DOHH2 (cell line): ENCODE results near the gene MBD6.

Experiments used
- CTCF ChIP-seq: fragments of 200-600 bp; sonication (generic); IDR thresholded peaks from one replicate; pipeline ENCODE4 v1.5.1; 2014; ENCODE audit warnings: antibody characterized with exemption, mild to moderate bottlenecking, low read depth, low read length; ENCODE audit not compliant: poor library complexity, severe bottlenecking
- EZH2phosphoT487 ChIP-seq: fragments of 200-600 bp; sonication (generic); IDR thresholded peaks from 2 replicates; pipeline ENCODE4 v1.6.1; 2017; ENCODE audit warnings: borderline replicate concordance, mild to moderate bottlenecking, antibody characterized with exemption, low read length, moderate library complexity, mixed read lengths

DNA sequence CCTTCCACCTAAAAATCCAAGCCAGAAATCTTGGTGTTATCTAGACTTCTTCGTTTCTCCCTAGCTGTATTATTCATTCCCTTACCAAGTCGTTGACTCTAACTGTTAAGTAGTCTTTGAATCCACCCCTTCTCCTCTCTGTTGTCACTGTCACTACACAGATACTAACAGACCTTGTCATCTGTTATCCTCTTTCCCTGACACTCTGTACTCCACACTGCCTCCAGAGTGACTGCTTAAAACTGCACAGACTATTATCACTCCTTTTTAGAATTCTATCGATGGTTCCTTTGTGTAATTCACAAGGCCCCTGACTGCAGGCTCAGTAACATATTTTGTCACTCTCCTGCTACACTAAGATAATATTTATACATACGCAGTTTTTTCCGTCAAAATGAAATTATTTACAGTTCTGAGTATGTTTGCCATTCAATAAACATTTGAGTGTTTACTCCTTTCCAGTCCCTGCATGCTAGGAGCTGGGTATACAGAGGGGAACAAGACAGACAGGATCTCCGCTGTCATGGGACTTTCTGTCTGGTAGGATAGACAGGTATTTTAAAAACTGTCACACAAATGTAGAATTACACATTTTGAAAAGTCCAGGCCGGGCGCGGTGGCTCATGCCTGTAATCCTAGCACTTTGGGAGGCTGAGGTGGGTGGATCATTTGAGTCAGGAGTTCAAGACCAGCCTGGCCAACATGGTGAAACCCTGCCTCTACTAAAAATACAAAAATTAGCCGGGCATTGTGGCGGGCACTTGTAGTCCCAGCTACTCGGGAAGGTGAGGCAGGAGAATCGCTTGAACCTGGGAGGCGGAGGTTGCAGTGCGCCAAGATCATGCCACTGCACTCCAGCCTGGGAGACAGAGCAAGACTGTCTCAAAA is 31.0 kb upstream of the MBD6 start:
- TF ChIP-seq CTCF (peak; percentile 39), EZH2phosphoT487 (no peak)
